Effector memory CD4-positive, alpha-beta T cell (primary cell): ENCODE measurements around the gene MRC2.
"Not testable (repeated sequence)": the region's sequence is repeated elsewhere in the genome, so short reads cannot be mapped to it uniquely, and the experiment has no call there.

Source experiments
- DNase-seq, 3 donors: peaks; one replicate each; pipeline ENCODE4 v3.0.0-alpha.2; 2020
- H3K27ac ChIP-seq: 2 replicates; pipeline ENCODE4 v1.7.0; 2013; ENCODE audit warnings: mild to moderate bottlenecking, low read length, moderate library complexity; ENCODE audit not compliant: insufficient read depth, poor library complexity, severe bottlenecking
- H3K27me3 ChIP-seq: replicated peaks from 2 replicates; pipeline ENCODE4 v1.7.0; 2013; ENCODE audit warnings: mild to moderate bottlenecking, low read length; ENCODE audit not compliant: insufficient read depth, control insufficient read depth, poor library complexity, severe bottlenecking
- H3K36me3 ChIP-seq: 2 replicates; pipeline ENCODE4 v1.7.0; 2013; ENCODE audit warnings: mild to moderate bottlenecking, low read length, moderate library complexity; ENCODE audit not compliant: control insufficient read depth, insufficient read depth
- H3K4me1 ChIP-seq: 2 replicates; pipeline ENCODE4 v1.7.0; 2013; ENCODE audit warnings: low read length, mild to moderate bottlenecking; ENCODE audit not compliant: control insufficient read depth, insufficient read depth, poor library complexity, severe bottlenecking
- H3K4me3 ChIP-seq: 2 replicates; pipeline ENCODE4 v1.7.0; 2013; ENCODE audit warnings: low read length, low read depth, mild to moderate bottlenecking; ENCODE audit not compliant: insufficient read depth, poor library complexity, severe bottlenecking
- H3K9me3 ChIP-seq: 2 replicates; pipeline ENCODE4 v1.7.0; 2013; ENCODE audit warnings: mild to moderate bottlenecking, low read length, moderate library complexity; ENCODE audit not compliant: control insufficient read depth

Gene MRC2

GRCh38 chr17:62689441-62690167 lies 62.1 kb downstream of the MRC2 start:
- no peaks in the 10 kb centered on the region for H3K4me1 ChIP-seq
- no peaks in the 10 kb centered on the region for H3K27me3 ChIP-seq
- H3K27ac ChIP-seq: no peak overlapping the region
- no peak for DNase-seq
- H3K4me3 ChIP-seq: no peak overlapping the region
- H3K36me3 ChIP-seq: no peaks in the 10 kb centered on the region
- H3K9me3 ChIP-seq: no peaks in the 10 kb centered on the region

GRCh38 chr17:62690168-62690897 lies 62.9 kb downstream of the MRC2 start:
- H3K27ac ChIP-seq: no peak overlapping the region
- no peaks in the 10 kb centered on the region for H3K9me3 ChIP-seq
- H3K4me3 ChIP-seq: no peak overlapping the region
- H3K36me3 ChIP-seq: no peaks in the 10 kb centered on the region
- no peaks in the 10 kb centered on the region for H3K4me1 ChIP-seq
- no peak for DNase-seq
- no peaks in the 10 kb centered on the region for H3K27me3 ChIP-seq

GRCh38 chr17:62691589-62691915 lies 64.1 kb downstream of the MRC2 start:
- not testable (repeated sequence) for H3K9me3 ChIP-seq, H3K4me1 ChIP-seq, DNase-seq, H3K36me3 ChIP-seq, H3K4me3 ChIP-seq, H3K27me3 ChIP-seq, H3K27ac ChIP-seq

- no peak overlapping the region for H3K4me3 ChIP-seq
- H3K27me3 ChIP-seq: no peaks in the 10 kb centered on the region
- no peaks in the 10 kb centered on the region for H3K4me1 ChIP-seq
- no peaks in the 10 kb centered on the region for H3K9me3 ChIP-seq
- no peak for DNase-seq
- no peaks in the 10 kb centered on the region for H3K36me3 ChIP-seq
- H3K27ac ChIP-seq: no peak overlapping the region
Measured at GRCh38 chr17:62692159-62692651, 64.7 kb downstream of the MRC2 start.

GRCh38 chr17:62692721-62693431 lies 65.4 kb downstream of the MRC2 start:
- H3K9me3 ChIP-seq: no peaks in the 10 kb centered on the region
- no peak for DNase-seq
- no peak overlapping the region for H3K27ac ChIP-seq
- no peaks in the 10 kb centered on the region for H3K27me3 ChIP-seq
- H3K4me3 ChIP-seq: no peak overlapping the region
- H3K36me3 ChIP-seq: no peaks in the 10 kb centered on the region
- no peaks in the 10 kb centered on the region for H3K4me1 ChIP-seq

- DNase-seq: no peak
- Histone ChIP-seq H3K36me3 (no peaks in the 10 kb centered on the region), H3K27me3 (no peaks in the 10 kb centered on the region), H3K4me3 (no peak overlapping the region), H3K27ac (no peak overlapping the region), H3K4me1 (no peaks in the 10 kb centered on the region), H3K9me3 (no peaks in the 10 kb centered on the region)
Measured at GRCh38 chr17:62693616-62694409, 66.3 kb downstream of the MRC2 start.

GRCh38 chr17:62695093-62695738 lies 67.7 kb downstream of the MRC2 start:
- not testable (repeated sequence) for H3K36me3 ChIP-seq, DNase-seq, H3K4me3 ChIP-seq, H3K9me3 ChIP-seq, H3K27me3 ChIP-seq, H3K27ac ChIP-seq, H3K4me1 ChIP-seq

GRCh38 chr17:62696256-62696655 lies 68.8 kb downstream of the MRC2 start:
- Histone ChIP-seq H3K36me3 (no peaks in the 10 kb centered on the region), H3K27ac (no peak overlapping the region), H3K9me3 (no peaks in the 10 kb centered on the region), H3K4me3 (no peak overlapping the region), H3K27me3 (no peaks in the 10 kb centered on the region), H3K4me1 (no peaks in the 10 kb centered on the region)
- DNase-seq: no peak

GRCh38 chr17:62696726-62697490 lies 69.4 kb downstream of the MRC2 start:
- H3K4me1 ChIP-seq: no peaks in the 10 kb centered on the region
- no peaks in the 10 kb centered on the region for H3K27me3 ChIP-seq
- no peak for DNase-seq
- H3K9me3 ChIP-seq: no peaks in the 10 kb centered on the region
- H3K4me3 ChIP-seq: no peak overlapping the region
- H3K36me3 ChIP-seq: no peaks in the 10 kb centered on the region
- no peak overlapping the region for H3K27ac ChIP-seq
